ENCODE results near the gene CYRIA.

CYRIA gene

GRCh38 chr2:16666449-16666801 is 791 bp upstream of the CYRIA start:
- no peak for DNase-seq (ENCODE audit: low read depth)

- DNase-seq (ENCODE audit: low read depth) = no peak
These were observed 556 bp downstream of the CYRIA start for GRCh38 chr2:16664809-16665747.

GRCh38 chr2:16664052-16664731 is 1.4 kb downstream of the CYRIA start:
- no peak for DNase-seq (ENCODE audit: low read depth)

- no peak for DNase-seq (ENCODE audit: low read depth)
These were observed 2.3 kb downstream of the CYRIA start for GRCh38 chr2:16663121-16663905.

GRCh38 chr2:16661936-16662839 is 3.4 kb downstream of the CYRIA start:
- no peak for DNase-seq (ENCODE audit: low read depth)

- no peak for DNase-seq (ENCODE audit: low read depth)
These were observed 4.1 kb downstream of the CYRIA start for GRCh38 chr2:16661526-16661925.

- DNase-seq (ENCODE audit: low read depth) = no peak
These were observed 5.1 kb downstream of the CYRIA start for GRCh38 chr2:16660556-16660955.

GRCh38 chr2:16660114-16660513 is 5.5 kb downstream of the CYRIA start:
- DNase-seq (ENCODE audit: low read depth) = no peak

GRCh38 chr2:16658076-16658739 is 7.4 kb downstream of the CYRIA start:
- DNase-seq (ENCODE audit: low read depth) = no peak

GRCh38 chr2:16657671-16658070 is 8.0 kb downstream of the CYRIA start:
- no peak for DNase-seq (ENCODE audit: low read depth)

GRCh38 chr2:16656784-16657391 is 8.7 kb downstream of the CYRIA start:
- no peak for DNase-seq (ENCODE audit: low read depth)

- no peak for DNase-seq (ENCODE audit: low read depth)
These were observed 9.6 kb downstream of the CYRIA start for GRCh38 chr2:16655905-16656642.

- no peak for DNase-seq (ENCODE audit: low read depth)
These were observed 10.2 kb downstream of the CYRIA start for GRCh38 chr2:16655445-16655837.

- DNase-seq (ENCODE audit: low read depth) = no peak
These were observed 10.7 kb downstream of the CYRIA start for GRCh38 chr2:16654833-16655444.

- no peak for DNase-seq (ENCODE audit: low read depth)
These were observed 11.8 kb downstream of the CYRIA start for GRCh38 chr2:16653799-16654198.

- no peak for DNase-seq (ENCODE audit: low read depth)
These were observed 12.6 kb downstream of the CYRIA start for GRCh38 chr2:16653083-16653375.

- no peak for DNase-seq (ENCODE audit: low read depth)
These were observed 13.1 kb downstream of the CYRIA start for GRCh38 chr2:16652296-16653082.

GRCh38 chr2:16650287-16651249 is 15.1 kb downstream of the CYRIA start:
- DNase-seq (ENCODE audit: low read depth) = no peak

Data from EH (cell line).